ENCODE measurements around the gene DARS1.
"Not testable (repeated sequence)": the region's sequence is repeated elsewhere in the genome, so short reads cannot be mapped to it uniquely, and the experiment has no call there.

The DARS1 gene

DNA sequence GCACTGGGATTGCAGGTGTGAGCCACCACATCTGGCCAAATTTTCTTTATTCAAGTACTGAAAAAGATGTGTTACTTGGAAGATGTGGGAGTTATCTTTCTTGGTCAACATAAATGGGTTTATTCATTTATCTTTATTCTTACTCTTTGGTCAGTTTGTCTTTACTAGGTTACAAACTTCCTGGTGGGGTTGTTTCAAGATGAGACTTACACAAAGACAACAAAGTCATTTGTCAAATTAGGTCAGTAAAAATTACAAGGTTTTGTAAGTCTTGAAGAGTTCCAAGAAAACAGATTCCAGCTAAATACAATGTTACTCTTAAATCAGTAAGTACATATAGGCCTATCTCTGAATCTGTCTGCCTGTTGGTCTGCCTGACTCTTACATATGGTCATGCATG lies 48.9 kb downstream of the DARS1 start:
- no peak for DNase-seq

DNA sequence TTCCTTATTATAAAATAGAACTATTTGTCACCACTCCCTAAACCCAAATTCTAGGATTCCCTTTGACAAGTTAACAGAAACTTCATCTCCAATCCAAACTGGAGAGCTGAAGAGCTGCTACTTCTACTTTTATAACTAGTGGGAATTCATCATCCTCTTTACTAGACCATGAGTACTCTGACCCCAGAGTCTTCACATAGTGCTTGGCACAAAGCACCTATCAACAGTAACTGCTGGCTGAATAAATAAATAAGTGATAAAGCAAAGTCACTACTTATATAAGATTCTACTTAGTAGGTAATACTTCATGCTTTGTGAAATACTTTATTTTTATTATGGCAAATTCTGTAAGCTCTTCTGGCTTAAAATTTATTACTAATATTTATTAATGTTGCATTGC lies 49.5 kb downstream of the DARS1 start:
- no peak for DNase-seq

DNA sequence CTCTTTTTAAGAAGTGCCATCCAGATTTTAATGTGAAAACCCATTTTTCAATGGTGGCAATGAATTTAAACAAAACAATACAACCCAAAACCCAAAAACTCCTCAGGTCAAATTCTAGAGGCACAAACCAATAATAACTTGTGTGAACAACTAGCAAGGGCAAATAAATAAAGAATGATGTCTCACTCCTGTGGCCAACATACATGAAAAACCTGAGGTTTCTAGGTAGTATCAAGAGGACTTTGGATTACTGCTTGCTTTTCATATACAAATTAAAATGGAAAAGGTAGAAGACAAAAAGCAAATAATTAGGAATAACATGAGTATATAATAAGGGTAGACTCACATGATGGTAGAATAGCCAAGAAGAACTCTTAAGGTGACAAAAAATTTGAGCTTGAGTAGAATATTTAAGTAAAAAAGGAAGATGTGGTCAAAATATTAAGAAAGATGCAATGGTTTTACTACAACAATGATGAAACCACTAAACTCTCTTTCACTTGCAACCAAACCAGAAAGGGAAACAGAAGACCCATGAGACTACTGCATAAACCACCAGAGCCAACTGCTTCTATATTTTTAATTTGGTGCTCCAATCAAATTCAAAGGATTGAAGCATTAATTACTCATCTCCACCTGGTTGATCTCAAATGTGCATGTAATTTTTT lies 53.5 kb downstream of the DARS1 start:
- no peak for DNase-seq

DNA sequence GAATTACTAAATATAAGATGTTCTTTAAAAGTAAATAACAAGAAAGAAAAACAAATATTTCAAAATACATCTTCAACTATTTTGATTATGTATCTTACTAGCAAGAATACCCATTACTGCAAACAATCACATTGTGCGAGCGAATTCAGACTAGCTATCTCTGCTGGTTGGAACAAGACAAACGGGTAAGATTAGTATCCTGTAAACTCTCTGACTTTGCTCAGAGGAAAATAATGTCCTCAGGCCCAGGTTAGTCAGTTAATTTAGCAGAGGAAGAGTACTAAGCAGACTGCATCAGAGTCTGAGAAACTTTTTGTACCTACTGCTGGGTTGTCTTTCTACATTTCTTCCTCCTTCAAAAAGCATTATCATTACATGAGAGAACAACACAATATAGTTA lies 58.8 kb downstream of the DARS1 start:
- DNase-seq = no peak

DNA sequence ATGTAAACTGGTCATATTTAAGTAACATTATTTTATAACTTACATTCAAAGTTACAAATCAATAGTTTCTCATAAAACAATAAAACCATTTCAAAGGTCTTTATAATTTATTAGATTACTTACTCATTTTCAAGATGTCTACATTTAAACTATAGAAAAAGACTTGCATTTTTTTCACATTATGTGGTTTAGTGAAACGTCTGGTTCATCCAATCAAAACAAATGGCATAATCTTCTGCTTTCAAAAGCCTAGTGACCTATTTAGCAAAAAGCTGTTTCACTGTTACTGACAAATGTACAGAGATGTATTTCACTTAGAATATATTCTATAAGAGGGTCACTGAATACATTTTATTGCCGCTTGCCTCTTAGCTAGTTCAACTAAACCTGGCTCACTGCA lies 59.9 kb downstream of the DARS1 start:
- DNase-seq = no peak

DNA sequence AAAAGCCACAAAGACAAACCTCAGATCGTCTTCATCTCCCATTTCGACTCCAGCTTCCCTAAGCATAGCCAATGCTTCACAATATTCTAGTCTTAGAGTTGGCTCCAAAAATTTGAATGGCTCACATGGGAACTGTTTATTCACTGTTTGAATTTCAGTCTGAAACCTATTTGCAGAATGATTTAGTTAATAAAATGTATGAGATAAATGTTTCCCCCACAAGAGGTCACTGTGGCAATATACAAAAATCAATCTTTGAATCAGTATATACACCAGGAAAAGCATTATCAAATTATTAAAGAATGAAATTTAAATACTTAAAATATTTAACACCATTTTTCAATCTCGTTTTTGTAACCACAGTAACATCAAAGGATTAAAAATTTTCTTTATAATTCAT lies 69.2 kb downstream of the DARS1 start:
- DNase-seq = no peak

DNA sequence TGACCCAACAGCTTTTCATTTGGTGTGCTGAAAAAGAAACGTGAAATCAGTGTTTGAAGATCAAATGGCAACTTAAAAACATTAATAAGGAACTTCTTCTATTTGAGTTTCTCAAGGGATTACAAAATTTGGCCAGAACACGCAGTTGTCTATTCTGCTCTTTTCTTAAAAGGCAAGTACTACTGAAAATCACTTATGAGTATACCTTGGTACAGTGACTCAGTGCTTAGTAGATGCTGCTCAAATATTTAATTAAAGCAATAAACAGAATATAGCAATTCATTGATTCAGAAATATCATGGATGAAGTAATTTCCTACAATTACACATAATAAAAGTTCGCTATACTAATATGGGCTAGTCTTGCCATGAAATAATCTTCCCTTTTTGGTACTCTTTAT lies 70.9 kb downstream of the DARS1 start:
- DNase-seq = no peak

DNA sequence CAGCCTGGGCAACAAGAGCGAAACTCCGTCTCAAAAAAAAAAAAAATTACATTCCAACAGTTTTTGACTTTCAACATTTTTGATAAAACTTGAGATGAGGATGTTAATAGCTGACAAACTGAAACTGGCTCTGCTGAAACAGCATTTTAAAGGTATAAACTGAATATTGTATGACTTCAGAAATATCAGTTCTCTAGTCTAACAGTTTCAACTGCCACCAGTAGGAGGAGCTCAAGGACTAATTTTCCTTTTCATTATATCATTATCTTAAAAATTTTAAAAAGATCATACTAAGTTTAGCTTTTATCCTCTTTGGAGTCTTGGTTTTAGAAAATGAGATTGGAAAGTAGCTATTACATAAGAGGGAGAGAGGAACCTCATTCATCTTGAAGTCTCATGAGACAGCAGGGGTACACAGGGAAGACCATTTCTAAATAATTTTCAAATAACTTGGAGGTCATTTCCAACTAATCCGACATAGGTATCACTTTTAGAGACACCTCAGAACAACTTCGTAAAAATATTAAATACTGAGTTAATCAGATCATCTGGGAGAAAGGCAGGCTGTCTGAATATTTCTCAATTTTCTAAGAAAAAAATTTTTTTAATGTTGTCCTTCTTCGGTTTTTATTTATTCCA lies 71.6 kb downstream of the DARS1 start:
- no peak for DNase-seq

DNA sequence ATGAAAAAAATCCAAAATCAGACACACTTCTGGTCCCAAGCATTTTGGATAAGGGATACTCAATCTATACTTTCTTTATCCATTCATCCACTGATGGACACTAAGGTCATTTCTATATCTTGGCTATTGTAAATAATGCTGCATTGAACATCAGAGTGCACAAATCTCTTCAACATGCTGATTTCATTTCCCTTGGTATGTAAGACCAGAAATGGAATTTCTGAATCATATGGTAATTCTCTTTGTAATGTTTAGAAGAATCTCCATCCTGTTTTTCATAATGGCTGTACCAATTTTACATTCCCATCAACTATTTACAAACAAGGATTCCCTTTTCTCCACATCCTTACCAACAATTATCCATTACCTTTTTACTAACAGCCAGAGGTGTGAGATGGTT lies 75.5 kb downstream of the DARS1 start:
- no peak for DNase-seq

DNA sequence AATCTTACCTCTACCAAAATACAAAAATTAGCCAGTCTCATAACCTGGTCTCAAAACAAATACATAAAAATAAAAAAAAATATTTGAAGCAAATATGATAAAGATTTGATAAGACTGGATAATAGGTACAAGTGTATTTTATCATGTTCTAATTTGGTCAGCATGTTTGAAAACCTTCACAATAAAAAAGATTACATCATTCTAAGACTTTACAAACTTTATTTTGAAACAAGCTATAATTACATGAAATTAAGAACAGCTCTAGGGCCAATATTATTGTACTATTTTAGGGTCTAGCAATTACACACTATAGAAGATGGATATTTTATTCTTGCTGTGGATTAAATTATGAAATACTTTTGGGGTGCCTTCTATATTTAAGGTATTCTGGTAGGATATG lies 79.7 kb downstream of the DARS1 start:
- DNase-seq = no peak

DNA sequence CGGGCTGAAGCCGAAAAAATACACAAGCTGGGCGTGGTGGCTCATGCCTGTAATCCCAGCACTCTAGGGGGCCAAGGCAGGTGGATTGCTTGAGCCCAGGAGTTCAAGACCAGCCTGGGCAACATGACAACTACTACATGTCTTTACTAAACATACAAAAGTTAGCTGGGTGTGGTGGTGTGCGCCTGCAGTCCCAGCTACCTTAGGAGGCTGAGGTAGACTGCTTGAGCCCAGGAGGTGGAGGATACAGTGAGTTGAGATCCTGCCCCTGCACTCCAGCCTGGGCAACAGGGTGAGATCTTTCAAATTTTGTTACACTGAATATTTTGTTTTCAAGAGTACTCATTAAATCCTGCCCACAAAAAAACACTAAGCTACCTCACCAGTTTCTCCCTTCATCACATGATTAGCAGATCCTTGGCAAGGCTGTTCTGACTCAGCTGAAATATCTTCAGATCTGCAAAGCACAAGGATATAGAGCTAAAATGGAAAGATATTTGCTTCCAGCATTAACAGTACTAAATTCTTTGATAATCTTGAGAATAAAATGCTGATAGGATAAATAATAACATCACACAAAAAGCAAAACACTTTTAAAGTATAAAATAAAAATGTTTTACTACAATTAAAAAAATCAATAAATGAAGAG lies 81.0 kb downstream of the DARS1 start:
- DNase-seq = no peak

DNA sequence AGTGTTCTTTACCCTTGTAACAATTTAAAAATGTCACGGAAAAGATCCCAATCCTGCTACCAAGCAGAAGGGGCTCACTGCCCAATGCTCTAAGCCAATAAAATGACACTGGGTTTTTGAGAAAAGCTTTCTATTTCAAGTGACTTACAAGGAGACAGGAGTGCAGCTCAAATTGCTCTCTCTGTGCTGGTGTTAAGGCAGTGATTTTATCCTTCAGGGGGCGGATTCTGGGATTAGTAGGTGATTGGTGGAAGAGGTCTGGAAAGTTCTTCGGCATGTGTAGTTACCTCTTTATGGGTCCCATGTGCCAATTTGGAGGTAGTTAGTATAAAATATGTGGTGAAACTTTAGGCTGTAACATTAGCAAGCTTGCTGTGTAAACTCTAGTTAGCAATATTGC lies 81.8 kb downstream of the DARS1 start:
- no peak for DNase-seq

DNA sequence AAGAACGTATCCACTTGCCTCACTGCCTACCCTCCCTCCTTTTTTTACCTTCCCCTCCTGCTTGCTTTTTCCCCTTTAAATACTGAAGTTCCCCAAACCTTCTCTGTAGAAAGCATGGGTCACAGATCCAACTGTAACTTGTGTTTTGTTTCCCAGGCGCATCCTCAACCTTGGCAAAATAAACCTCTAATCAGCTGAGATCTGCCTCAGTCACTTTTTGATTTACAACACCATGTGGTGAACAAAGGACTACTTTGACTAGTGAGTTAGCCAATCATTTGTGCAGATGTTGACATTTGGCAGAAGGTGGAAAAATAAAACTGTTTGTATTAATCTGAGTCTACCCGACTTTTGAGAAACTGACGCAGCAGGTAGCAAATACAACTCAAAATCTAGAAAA lies 85.9 kb downstream of the DARS1 start:
- no peak for DNase-seq

DNA sequence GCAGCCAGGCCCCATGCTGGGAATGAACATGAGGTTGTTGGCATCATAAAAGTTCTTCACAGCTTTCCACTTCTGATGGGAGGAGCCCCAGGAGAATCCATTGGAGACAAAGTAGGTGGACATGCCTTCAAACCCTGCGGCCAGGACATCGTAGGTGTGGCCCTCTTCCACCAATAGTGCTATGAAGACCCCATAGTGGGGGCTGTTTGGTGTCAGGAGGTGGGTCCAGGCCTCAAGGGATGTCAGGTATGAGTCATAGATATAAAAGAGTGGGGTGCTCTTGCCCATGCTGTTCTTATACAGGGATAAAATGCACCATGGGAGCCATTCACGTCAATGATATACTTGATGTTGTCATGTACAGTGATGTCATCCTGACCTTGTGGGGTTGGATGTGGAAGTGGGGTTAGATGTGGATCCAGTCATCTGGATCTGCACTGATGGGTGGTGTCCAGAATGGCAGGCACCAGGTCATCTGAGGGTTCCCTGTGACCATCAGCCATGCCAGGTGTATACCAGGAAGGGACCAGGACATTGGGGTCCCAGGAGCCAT lies 87.1 kb downstream of the DARS1 start:
- no peak for DNase-seq

DNA sequence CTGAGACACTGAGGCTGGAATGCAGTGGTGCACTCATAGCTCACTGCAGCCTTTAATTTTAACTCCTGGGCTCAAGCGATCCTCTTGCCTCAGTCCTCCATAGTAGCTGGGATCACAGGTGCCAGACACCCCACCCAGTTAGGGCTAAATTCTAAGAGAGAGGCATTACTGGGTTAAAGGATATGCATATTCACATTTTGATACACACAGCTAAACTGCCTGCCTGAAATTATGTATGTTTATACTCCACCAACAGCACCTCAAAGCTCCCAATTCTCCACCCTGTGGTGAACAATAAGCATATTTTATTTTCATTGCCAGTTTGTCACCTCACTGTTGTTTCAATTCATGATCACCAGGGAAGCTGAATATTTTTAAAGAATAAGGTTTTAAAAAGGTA lies 90.5 kb downstream of the DARS1 start:
- no peak for DNase-seq

DNA sequence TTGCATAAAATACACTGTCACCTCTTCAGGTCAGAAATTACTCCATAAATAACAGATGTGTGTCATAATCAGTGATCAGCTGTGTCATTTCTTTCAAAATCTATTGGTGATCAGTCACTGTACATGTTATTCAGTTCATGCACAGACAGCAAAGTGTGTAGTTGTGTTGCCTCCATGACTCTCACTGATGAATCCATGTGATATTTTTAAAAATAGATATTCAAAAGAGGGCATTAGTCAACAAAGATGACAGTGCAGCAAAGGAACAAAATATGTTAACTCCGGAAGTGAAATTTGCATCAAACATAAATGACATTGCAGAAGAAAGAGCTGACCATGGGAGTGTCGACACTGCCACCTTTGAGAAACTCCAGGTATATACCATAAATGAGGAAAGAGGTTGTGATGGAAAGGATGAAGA lies 92.0 kb downstream of the DARS1 start:
- no peak for DNase-seq

DNA sequence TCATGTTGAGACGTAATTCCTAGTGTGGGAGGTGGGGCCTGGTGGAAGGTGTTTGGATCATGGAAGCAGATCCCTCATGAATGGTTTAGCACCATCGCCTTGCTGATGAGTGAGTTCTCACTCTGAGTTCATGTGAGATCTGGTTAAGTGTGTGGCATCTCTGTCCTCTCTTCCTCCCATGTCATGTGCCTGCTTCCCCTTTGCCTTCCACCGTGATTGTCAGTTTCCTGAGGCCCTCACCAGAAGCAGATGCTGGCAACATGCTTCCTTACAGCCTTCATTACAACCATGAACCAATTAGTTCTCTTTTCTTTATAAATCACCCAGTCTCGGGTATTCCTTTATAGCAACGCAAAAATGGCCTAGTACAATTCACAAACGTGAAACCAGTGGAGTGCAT lies 94.6 kb downstream of the DARS1 start:
- DNase-seq = no peak

DNA sequence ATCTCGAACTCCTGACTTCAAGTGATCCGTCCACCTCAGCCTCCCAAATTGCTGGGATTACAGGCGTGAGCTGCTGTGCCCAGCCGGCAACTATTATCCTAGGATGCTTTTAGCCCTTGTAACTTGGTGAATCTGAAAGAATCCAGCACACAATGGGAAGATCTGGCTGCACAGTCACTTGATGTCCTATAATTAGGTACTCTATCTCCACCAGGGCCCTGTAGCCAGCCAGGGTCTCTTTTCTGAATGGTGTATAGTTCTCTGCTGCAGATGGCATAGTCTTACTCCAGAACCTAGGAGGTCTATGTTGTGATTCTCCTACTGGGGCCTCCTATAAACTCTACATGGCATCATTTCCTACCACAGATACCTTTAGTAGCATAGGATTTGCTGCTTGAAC lies 95.3 kb downstream of the DARS1 start:
- DNase-seq = no peak

DNA sequence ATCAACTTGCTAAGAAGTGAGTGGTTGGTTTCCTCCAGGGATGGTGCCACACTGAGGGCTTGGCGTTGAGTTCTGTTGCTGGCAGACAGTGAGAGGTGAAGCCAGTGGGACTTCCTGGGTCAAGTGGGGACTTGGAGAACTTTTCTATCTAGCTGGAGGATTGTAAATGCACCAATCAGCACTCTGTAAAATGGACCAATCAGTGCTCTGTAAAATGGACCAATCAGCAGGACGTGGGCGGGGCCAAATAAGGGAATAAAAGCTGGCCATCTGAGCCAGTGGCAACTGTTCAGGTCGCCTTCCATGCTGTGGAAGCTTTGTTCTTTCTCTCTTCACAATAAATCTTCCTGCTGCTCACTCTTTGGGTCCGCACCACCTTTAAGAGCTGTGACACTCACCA lies 96.8 kb downstream of the DARS1 start:
- DNase-seq = not testable (repeated sequence)

DNA sequence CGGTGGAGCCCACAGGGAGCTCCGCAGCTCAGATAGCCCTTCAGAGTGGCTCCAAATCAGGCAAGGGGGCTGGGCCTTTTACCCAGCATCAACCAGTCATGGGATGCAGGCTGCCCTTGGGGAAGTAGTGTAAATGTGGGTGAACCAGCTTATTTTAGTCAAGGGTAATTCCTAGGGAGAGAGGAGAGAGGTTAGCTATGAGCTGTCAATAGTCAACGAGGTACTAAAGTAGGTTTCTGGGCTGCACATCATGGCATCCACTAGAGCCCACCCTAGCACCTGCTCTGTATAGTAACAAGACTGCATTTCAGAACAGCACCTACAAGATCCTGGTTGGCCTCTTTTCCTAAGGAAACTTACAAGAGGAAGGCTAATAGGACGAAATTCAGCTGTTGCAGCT lies 99.7 kb downstream of the DARS1 start:
- no peak for DNase-seq

DNA sequence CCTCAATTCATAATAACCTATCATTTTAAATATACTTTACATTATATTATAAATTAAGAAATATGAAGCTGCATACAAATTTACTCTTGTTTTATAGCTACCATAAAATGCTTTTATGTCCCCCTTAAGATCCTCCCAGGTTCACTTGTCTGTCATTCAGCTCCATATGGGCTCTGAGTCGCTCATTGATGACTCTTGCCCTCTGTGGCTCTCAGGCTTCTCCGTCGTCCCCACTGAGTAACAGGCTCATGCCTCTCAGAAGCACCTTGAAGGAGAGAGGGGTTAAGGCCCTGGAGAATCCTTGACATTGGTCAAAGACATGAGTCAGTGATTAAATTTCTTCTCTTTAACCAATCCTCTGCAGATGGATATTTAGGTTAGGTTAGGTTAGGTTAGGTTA lies 103.0 kb downstream of the DARS1 start:
- DNase-seq = no peak

DNA sequence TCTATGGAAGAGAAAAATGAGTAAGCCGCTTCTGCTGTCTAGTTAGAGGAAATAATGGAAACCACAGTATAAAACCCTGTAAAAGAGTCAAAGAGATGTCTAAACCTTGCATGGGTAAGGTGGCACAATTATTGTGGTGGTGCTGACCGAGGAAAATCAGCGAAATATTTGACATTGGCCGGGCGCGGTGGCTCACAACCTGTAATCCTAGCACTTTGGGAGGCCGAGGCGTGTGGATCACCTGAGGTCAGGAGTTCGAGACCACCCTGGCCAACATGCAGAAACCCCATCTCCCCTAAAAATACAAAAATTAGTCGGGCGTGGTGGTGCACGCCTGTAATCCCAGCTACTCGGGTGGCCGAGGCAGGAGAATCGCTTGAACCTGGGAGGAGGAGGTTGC lies 108.7 kb downstream of the DARS1 start:
- DNase-seq = not testable (repeated sequence)

DNA sequence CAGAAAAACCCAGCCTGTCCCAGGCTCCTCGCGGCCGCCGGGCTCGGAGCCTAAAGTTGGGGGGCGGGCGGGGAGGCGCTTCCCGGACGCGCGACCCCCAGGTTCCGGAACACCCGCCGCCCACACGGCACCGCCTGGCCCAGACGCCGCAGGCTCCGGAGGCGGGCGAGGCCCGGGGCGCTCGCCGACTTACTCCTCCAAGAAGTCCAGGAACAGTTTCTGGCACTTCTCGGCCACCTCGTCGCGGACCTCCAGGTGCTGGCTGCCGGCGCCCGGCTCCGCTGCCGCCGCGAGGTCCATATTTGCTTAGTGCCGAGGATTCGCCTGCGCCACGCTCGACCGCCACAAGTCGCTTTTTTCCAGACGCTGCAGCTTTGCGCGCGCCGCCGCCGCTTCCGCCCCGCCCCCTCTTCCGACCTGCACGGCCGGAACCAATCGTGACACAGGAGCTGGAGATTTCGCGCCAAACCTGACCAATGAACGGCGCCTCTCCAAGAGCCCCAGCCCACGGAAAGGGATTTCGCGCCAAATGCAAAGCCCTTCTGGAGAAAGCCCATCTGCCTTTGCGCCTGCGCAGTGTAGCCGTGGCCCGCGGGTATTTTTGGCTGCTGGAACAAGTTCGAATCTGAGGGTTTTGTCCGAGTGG lies 109.2 kb downstream of the DARS1 start, which contains the start of gene MCM6:
Gene MCM6, minus strand, starts transcription at position 378 of the 646 bp plus-strand sequence. Its CDS starts 78 bp downstream, at position 300.
- DNase-seq = peak; percentile 88
